CD4-positive, CD25-positive, alpha-beta regulatory T cell (primary cell): Measurements from ENCODE around the gene CTTNBP2NL. TPM values are rescaled to one million over a fixed set of nuclear protein-coding genes. Genes with fewer than 3 reads are reported as not detected.
A peak's percentile ranks its signal among the peaks of the same experiment; 100 is the strongest.

Experiments
- ATAC-seq, 2 donors: fragments of 150-1000 bp; cut with Tn5 transposase; one replicate each; pipeline ENCODE4 v1.10.0; 2021; ENCODE audit warnings: low read depth in 2 of 2, moderate number of reproducible peaks in 2 of 2, moderate library complexity in 1 of 2
- DNase-seq, 3 donors: peaks; one replicate each; pipeline versions ENCODE4 v3.0.0 to v3.0.0-alpha.2; 2012 to 2022; ENCODE audit warnings: mixed read lengths in 1 of 3
- H3K27ac ChIP-seq: one replicate; pipeline ENCODE4 v1.7.0; 2013; ENCODE audit warnings: mild to moderate bottlenecking, low read length; ENCODE audit not compliant: insufficient read depth, poor library complexity, severe bottlenecking
- H3K27me3 ChIP-seq: one replicate; pipeline ENCODE4 v1.7.0; 2013; ENCODE audit warnings: low read length; ENCODE audit not compliant: control insufficient read depth, insufficient read depth
- H3K36me3 ChIP-seq: one replicate; pipeline ENCODE4 v1.7.0; 2013; ENCODE audit warnings: mild to moderate bottlenecking, low read length, moderate library complexity; ENCODE audit not compliant: control insufficient read depth, insufficient read depth
- H3K4me1 ChIP-seq: 2 replicates; pipeline ENCODE4 v1.7.0; 2013; ENCODE audit warnings: mild to moderate bottlenecking, low read length; ENCODE audit not compliant: insufficient read depth, control insufficient read depth, poor library complexity, severe bottlenecking
- H3K4me3 ChIP-seq: one replicate; pipeline ENCODE4 v1.7.0; 2013; ENCODE audit warnings: low read depth, mild to moderate bottlenecking, low read length, moderate library complexity
- H3K9me3 ChIP-seq, 2 experiments: 1 replicate in 1 of 2; 2 replicates in 1 of 2; pipeline ENCODE4 v1.7.0; 2013; ENCODE audit warnings: low read length in 2 of 2, mild to moderate bottlenecking in 1 of 2, moderate library complexity in 1 of 2; ENCODE audit not compliant: control insufficient read depth in 2 of 2
- H3K27ac Mint-ChIP-seq, 3 donors: one replicate each; pipeline ENCODE4 v1.8.0; 2020 to 2022; ENCODE audit warnings: mild to moderate bottlenecking in 3 of 3, mixed read lengths in 3 of 3, moderate library complexity in 2 of 3
- H3K27me3 Mint-ChIP-seq: one replicate; pipeline ENCODE4 v1.8.0; 2022; ENCODE audit warnings: mild to moderate bottlenecking, mixed read lengths
- H3K36me3 Mint-ChIP-seq: one replicate; pipeline ENCODE4 v1.8.0; 2020; ENCODE audit warnings: mixed read lengths
- H3K4me1 Mint-ChIP-seq, 4 donors: one replicate each; pipeline ENCODE4 v1.8.0; 2020 to 2022; ENCODE audit warnings: mixed read lengths in 4 of 4, mild to moderate bottlenecking in 1 of 4
- H3K4me3 Mint-ChIP-seq, 4 donors: one replicate each; pipeline ENCODE4 v1.8.0; 2020 to 2022; ENCODE audit warnings: mild to moderate bottlenecking in 4 of 4, mixed read lengths in 4 of 4, moderate library complexity in 3 of 4
- H3K9me3 Mint-ChIP-seq, 7 donors: one replicate each; pipeline ENCODE4 v1.8.0; 2020 to 2022; ENCODE audit warnings: mixed read lengths in 7 of 7, mild to moderate bottlenecking in 3 of 7, moderate library complexity in 2 of 7
- polyA plus RNA-seq, 4 donors: library from polyadenylated mRNA; unstranded; fragments of 300-500 nt; fragmentation: Illumina TruSeq; gene quantifications; one replicate each; pipeline ENCODE4 v1.2.3, GENCODE V29; 2021
- total RNA-seq: library from RNA; stranded (reverse); gene quantifications from one replicate; pipeline ENCODE4 v1.2.3, GENCODE V29; 2022

Gene CTTNBP2NL
- total and polyA plus RNA-seq, 5 donors from 2014 or later = 0.72 to 7.4 (median 1.1) TPM

GRCh38 chr1:112493351-112493750 lies 97.3 kb downstream of the CTTNBP2NL start:
- Mint-ChIP-seq H3K4me1 (peaks cover 0 to 6% (median 0%) of the 10 kb centered on the region in 4 donors), H3K27me3 (peaks cover 51% of the 10 kb centered on the region)

GRCh38 chr1:112496290-112496689 lies 100.3 kb downstream of the CTTNBP2NL start:
- H3K27ac ChIP-seq = no peak overlapping the region
- Mint-ChIP-seq H3K4me1 (peaks cover 0 to 6% (median 0%) of the 10 kb centered on the region in 4 donors), H3K36me3 (no peaks in the 10 kb centered on the region), H3K27ac (no peak overlapping the region), H3K4me3 (no peak overlapping the region), H3K27me3 (peaks cover 55% of the 10 kb centered on the region), H3K9me3 (no peaks in the 10 kb centered on the region)
- H3K4me1 ChIP-seq = peaks cover under 1% of the 10 kb centered on the region
- no peak overlapping the region for H3K4me3 ChIP-seq
- H3K27me3 ChIP-seq = peaks cover 15% of the 10 kb centered on the region
- ATAC-seq = no peak
- no peak for DNase-seq
- H3K9me3 ChIP-seq = no peaks in the 10 kb centered on the region
- H3K36me3 ChIP-seq = no peaks in the 10 kb centered on the region

More at GRCh38 chr1:112493351-112493750, 97.3 kb downstream of the CTTNBP2NL start:
- H3K27ac ChIP-seq = no peak overlapping the region
- peaks cover 2% of the 10 kb centered on the region for H3K27me3 ChIP-seq
- H3K27ac Mint-ChIP-seq = peak overlapping the region in 1 of 3 donors; percentile 12
- no peak overlapping the region for H3K4me3 ChIP-seq
- H3K4me3 Mint-ChIP-seq = peak overlapping the region in 1 of 4 donors; percentile 26
- DNase-seq (no peak), ATAC-seq (no peak)
- no peaks in the 10 kb centered on the region for H3K4me1 ChIP-seq
- H3K9me3 ChIP-seq = no peaks in the 10 kb centered on the region
- H3K9me3 Mint-ChIP-seq = no peaks in the 10 kb centered on the region
- no peaks in the 10 kb centered on the region for H3K36me3 Mint-ChIP-seq
- H3K36me3 ChIP-seq = no peaks in the 10 kb centered on the region

- peaks cover 36% of the 10 kb centered on the region for H3K27me3 ChIP-seq
- H3K9me3 Mint-ChIP-seq = peaks cover 0 to 5% (median 0%) of the 10 kb centered on the region in 7 donors
- no peak overlapping the region for H3K4me3 ChIP-seq
These were observed 106.0 kb downstream of the CTTNBP2NL start for GRCh38 chr1:112501810-112502641.

DNA sequence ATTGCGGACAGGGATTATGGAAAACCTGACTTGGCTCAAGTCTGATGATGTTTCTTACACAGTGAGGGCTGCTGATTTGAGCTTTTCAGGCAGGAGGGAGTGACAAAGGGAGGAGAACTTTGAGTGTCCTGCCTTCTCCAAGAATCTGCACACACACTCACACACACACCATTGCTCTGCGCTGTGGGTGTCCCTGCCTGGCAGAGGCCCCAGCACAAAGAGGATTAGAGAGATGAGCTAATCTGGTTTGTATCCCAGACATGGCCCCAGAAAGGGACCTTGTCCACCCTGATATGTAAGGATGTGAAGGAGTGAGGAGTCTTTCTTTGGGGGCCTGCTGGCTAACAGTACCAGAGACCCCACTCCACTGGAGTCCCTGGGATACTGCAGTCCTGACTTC lies 106.8 kb downstream of the CTTNBP2NL start:
- Histone ChIP-seq H3K9me3 (no peaks in the 10 kb centered on the region), H3K36me3 (no peaks in the 10 kb centered on the region), H3K27ac (no peak overlapping the region), H3K4me1 (peaks cover 18% of the 10 kb centered on the region), H3K4me3 (no peak overlapping the region), H3K27me3 (peaks cover 36% of the 10 kb centered on the region)
- ATAC-seq = no peak
- Mint-ChIP-seq H3K36me3 (no peaks in the 10 kb centered on the region), H3K27me3 (peaks cover 84% of the 10 kb centered on the region), H3K9me3 (peaks cover 0 to 5% (median 0%) of the 10 kb centered on the region in 7 donors), H3K4me3 (peak overlapping the region in 3 of 4 donors; percentile 43 to 76 (median 50)), H3K27ac (no peak overlapping the region), H3K4me1 (peaks cover 0 to 16% (median 0%) of the 10 kb centered on the region in 4 donors)
- DNase-seq = no peak

More at GRCh38 chr1:112501810-112502641, 106.0 kb downstream of the CTTNBP2NL start:
- Mint-ChIP-seq H3K36me3 (no peaks in the 10 kb centered on the region), H3K27me3 (peaks cover 80% of the 10 kb centered on the region), H3K27ac (no peak overlapping the region), H3K4me1 (peaks cover 0 to 9% (median 0%) of the 10 kb centered on the region in 4 donors), H3K4me3 (peak overlapping the region; percentile 50 to 78 (median 64))
- H3K4me1 ChIP-seq = peaks cover 13% of the 10 kb centered on the region
- no peak overlapping the region for H3K27ac ChIP-seq
- peak; percentile 24 to 55 (median 49) for DNase-seq
- H3K9me3 ChIP-seq = no peaks in the 10 kb centered on the region
- ATAC-seq = peak; percentile 53 to 64
- no peaks in the 10 kb centered on the region for H3K36me3 ChIP-seq

DNA sequence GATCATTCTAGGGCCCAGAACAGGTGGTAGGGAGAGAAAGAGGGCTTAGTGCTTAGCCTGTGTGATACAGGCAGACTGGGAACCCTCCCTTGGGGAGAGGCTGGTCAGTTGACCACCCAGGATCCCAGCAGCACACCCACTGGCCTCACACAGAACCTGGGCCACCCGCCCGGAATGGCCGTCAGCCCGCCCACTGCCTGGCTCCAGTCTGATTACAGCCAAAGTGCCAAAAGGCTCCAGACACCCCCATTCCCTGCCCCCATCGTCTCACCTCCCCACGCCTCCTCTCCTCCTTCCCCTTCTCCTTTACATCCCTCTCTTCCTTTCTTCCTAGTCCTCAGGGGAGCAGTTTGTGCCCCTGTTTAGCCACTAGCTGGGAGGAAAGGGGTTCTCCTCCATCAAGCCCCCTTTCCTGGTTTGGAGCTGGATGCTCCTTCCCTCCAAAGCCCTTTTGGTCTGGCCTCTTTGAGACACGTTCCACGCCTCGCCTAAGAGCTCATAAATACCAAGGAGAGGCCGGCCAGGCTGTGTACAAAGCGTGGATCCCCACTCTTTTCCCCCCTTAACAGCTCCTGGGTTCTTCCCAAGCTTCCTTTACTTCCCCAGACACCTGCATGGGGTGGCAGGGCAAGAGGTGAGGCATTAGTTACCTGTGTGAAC lies 108.1 kb downstream of the CTTNBP2NL start:
- Mint-ChIP-seq H3K9me3 (peaks cover 0 to 5% (median 0%) of the 10 kb centered on the region in 7 donors), H3K4me1 (peaks cover 0 to 20% (median 0%) of the 10 kb centered on the region in 4 donors), H3K4me3 (peak overlapping the region in 1 of 4 donors; percentile 34), H3K27ac (no peak overlapping the region), H3K27me3 (peaks cover 78% of the 10 kb centered on the region), H3K36me3 (no peaks in the 10 kb centered on the region)
- peaks cover 33% of the 10 kb centered on the region for H3K27me3 ChIP-seq
- no peak overlapping the region for H3K4me3 ChIP-seq
- no peak overlapping the region for H3K27ac ChIP-seq
- no peaks in the 10 kb centered on the region for H3K36me3 ChIP-seq
- H3K9me3 ChIP-seq = no peaks in the 10 kb centered on the region
- no peak for ATAC-seq
- H3K4me1 ChIP-seq = peaks cover 31% of the 10 kb centered on the region
- DNase-seq = no peak

GRCh38 chr1:112504661-112505399 lies 108.8 kb downstream of the CTTNBP2NL start:
- no peak for DNase-seq
- no peaks in the 10 kb centered on the region for H3K36me3 Mint-ChIP-seq
- H3K4me1 Mint-ChIP-seq = peaks cover 0 to 25% (median under 1%) of the 10 kb centered on the region in 4 donors
- Histone ChIP-seq H3K27ac (no peak overlapping the region), H3K27me3 (peaks cover 29% of the 10 kb centered on the region), H3K4me1 (peaks cover 34% of the 10 kb centered on the region), H3K4me3 (no peak overlapping the region), H3K9me3 (no peaks in the 10 kb centered on the region), H3K36me3 (no peaks in the 10 kb centered on the region)
- no peak for ATAC-seq
- peak overlapping the region in 2 of 4 donors; percentile 8 to 34 for H3K4me3 Mint-ChIP-seq
- peaks cover 77% of the 10 kb centered on the region for H3K27me3 Mint-ChIP-seq
- H3K9me3 Mint-ChIP-seq = peaks cover 0 to 5% (median 0%) of the 10 kb centered on the region in 7 donors
- H3K27ac Mint-ChIP-seq = no peak overlapping the region

- Mint-ChIP-seq H3K36me3 (no peaks in the 10 kb centered on the region), H3K27me3 (peaks cover 80% of the 10 kb centered on the region), H3K9me3 (peaks cover 0 to 5% (median 0%) of the 10 kb centered on the region in 7 donors), H3K4me3 (peak overlapping the region in 1 of 4 donors; percentile 34), H3K4me1 (peaks cover 0 to 28% (median 3%) of the 10 kb centered on the region in 4 donors), H3K27ac (no peak overlapping the region)
- Histone ChIP-seq H3K36me3 (no peaks in the 10 kb centered on the region), H3K4me1 (peaks cover 34% of the 10 kb centered on the region), H3K9me3 (no peaks in the 10 kb centered on the region), H3K27me3 (peaks cover 29% of the 10 kb centered on the region), H3K27ac (no peak overlapping the region), H3K4me3 (no peak overlapping the region)
- DNase-seq = no peak
- ATAC-seq = no peak
These were observed 109.4 kb downstream of the CTTNBP2NL start for GRCh38 chr1:112505400-112505785.
